H1 (cell line): Measurements from ENCODE around the gene TWIST2. TPM values are rescaled to one million over a fixed set of nuclear protein-coding genes. Genes with fewer than 3 reads are reported as not detected.

Experiments used
- CTCF ChIA-PET: fragments of 300-600 bp; sonication (Branson Sonifier 250); formaldehyde crosslinking; loops from one replicate; lab custom pipeline; 2021; ENCODE audit not compliant: partially characterized antibody; lab: Charles Lee
- POLR2A ChIA-PET: fragments of 300-600 bp; sonication (Branson Sonifier 250); formaldehyde crosslinking; loops from one replicate; lab custom pipeline; 2021; ENCODE audit warnings: inconsistent platforms; ENCODE audit not compliant: partially characterized antibody; lab: Charles Lee
- DNase-seq, 2 experiments: peaks; one replicate each; pipeline versions ENCODE4 v3.0.0 to v3.0.0-alpha.2; 2010 to 2022; ENCODE audit warnings: low spot score in 2 of 2, low read depth in 1 of 2, mixed read lengths in 1 of 2
- FAIRE-seq: peaks from 2 replicates; lab custom pipeline; 2011; peaks lifted over from hg19 to GRCh38; lab: Jason Lieb, UNC
- H2AFZ ChIP-seq: 2 replicates; pipeline ENCODE4 v1.8.1; 2012; ENCODE audit warnings: low read length, inconsistent platforms
- H2AK5ac ChIP-seq: 2 replicates; pipeline ENCODE4 v1.6.1; 2013; ENCODE audit warnings: low read depth, low read length
- H2BK120ac ChIP-seq: replicated peaks from 2 replicates; pipeline ENCODE3; 2013; ENCODE audit warnings: low read depth, low read length, inconsistent platforms
- H2BK12ac ChIP-seq: 2 replicates; pipeline ENCODE4 v1.6.1; 2013; ENCODE audit warnings: low read depth, low read length
- H2BK15ac ChIP-seq: 2 replicates; pipeline ENCODE4 v1.6.1; 2013; ENCODE audit warnings: low read length
- H2BK20ac ChIP-seq: 2 replicates; pipeline ENCODE4 v1.6.1; 2013; ENCODE audit warnings: low read length
- H2BK5ac ChIP-seq: 2 replicates; pipeline ENCODE4 v1.6.1; 2013; ENCODE audit warnings: low read depth, low read length
- H3K14ac ChIP-seq: 2 replicates; pipeline ENCODE4 v1.6.1; 2013; ENCODE audit warnings: inconsistent platforms; ENCODE audit not compliant: insufficient read length
- H3K18ac ChIP-seq: 2 replicates; pipeline ENCODE4 v1.6.1; 2013; ENCODE audit warnings: low read length; ENCODE audit errors: extremely low read depth
- H3K23ac ChIP-seq: 2 replicates; pipeline ENCODE4 v1.6.1; 2013; ENCODE audit warnings: inconsistent platforms; ENCODE audit not compliant: insufficient read length
- H3K23me2 ChIP-seq: 2 replicates; pipeline ENCODE4 v1.6.1; 2013; ENCODE audit warnings: low read depth, low read length
- H3K27ac ChIP-seq: 2 replicates; pipeline ENCODE4 v1.6.1; 2011; ENCODE audit warnings: low read depth, low read length, inconsistent platforms
- H3K27me3 ChIP-seq, 4 experiments: replicated peaks in 1 of 4; 1 replicate in 1 of 4; 2 replicates in 3 of 4; pipeline versions ENCODE4 v1.6.1 to v1.8.1; 2011 to 2013; ENCODE audit warnings: low read length in 3 of 4, mild to moderate bottlenecking in 3 of 4, inconsistent platforms in 2 of 4, mixed read lengths in 2 of 4, moderate library complexity in 1 of 4; ENCODE audit not compliant: control insufficient read depth in 3 of 4, insufficient read depth in 3 of 4; ENCODE audit errors: extremely low read depth in 1 of 4
- H3K36me3 ChIP-seq, 4 experiments: 2 replicates each; pipeline versions ENCODE4 v1.6.1 to v1.8.1; 2011 to 2013; ENCODE audit warnings: mild to moderate bottlenecking in 4 of 4, low read length in 3 of 4, moderate library complexity in 2 of 4, control low read depth in 1 of 4, inconsistent platforms in 1 of 4; ENCODE audit not compliant: insufficient read depth in 4 of 4, control insufficient read depth in 2 of 4
- H3K4ac ChIP-seq: replicated peaks from 2 replicates; pipeline ENCODE3; 2013; ENCODE audit warnings: low read length, low read depth, mixed read lengths, inconsistent platforms; ENCODE audit not compliant: insufficient read length
- H3K4me1 ChIP-seq, 4 experiments: replicated peaks in 1 of 4; 1 replicate in 1 of 4; 2 replicates in 3 of 4; pipeline versions ENCODE4 v1.6.1 to v1.8.1; 2011 to 2013; ENCODE audit warnings: low read length in 3 of 4, inconsistent platforms in 2 of 4, mixed read lengths in 1 of 4; ENCODE audit not compliant: insufficient read depth in 4 of 4, control insufficient read depth in 3 of 4
- H3K4me2 ChIP-seq, 2 experiments: 2 replicates each; pipeline versions ENCODE4 v1.6.1 to v1.8.1; 2011 to 2013; ENCODE audit warnings: low read depth in 2 of 2, low read length in 2 of 2, control low read depth in 1 of 2, inconsistent platforms in 1 of 2, mild to moderate bottlenecking in 1 of 2; ENCODE audit not compliant: insufficient read depth in 1 of 2
- H3K4me3 ChIP-seq, 4 experiments: fragments of 200-600, 300-600 bp in 1 of 4; sonication (generic), shearing (Covaris generic), sonication (Bioruptor Twin) in 1 of 4; 2 replicates each; pipeline versions ENCODE4 v1.5.1 to v1.8.1; 2011 to 2016; ENCODE audit warnings: low read length in 4 of 4, low read depth in 3 of 4, control low read depth in 2 of 4, inconsistent platforms in 2 of 4, mild to moderate bottlenecking in 2 of 4, mixed read lengths in 1 of 4, moderate library complexity in 1 of 4; ENCODE audit not compliant: insufficient read depth in 2 of 4; ENCODE audit errors: extremely low read depth in 1 of 4
- H3K56ac ChIP-seq: replicated peaks from 2 replicates; pipeline ENCODE3; 2013; ENCODE audit warnings: low read depth, mild to moderate bottlenecking, mixed read lengths, low read length, inconsistent platforms; ENCODE audit not compliant: insufficient read length
- H3K79me1 ChIP-seq: 2 replicates; pipeline ENCODE4 v1.6.1; 2013; ENCODE audit warnings: low read depth, low read length, control low read depth
- H3K79me2 ChIP-seq, 2 experiments: 2 replicates each; pipeline versions ENCODE4 v1.6.1 to v1.8.1; 2012 to 2013; ENCODE audit warnings: low read length in 2 of 2, mild to moderate bottlenecking in 2 of 2, inconsistent platforms in 1 of 2; ENCODE audit not compliant: insufficient read depth in 2 of 2, control insufficient read depth in 1 of 2
- H3K9ac ChIP-seq, 4 experiments: replicated peaks in 1 of 4; 1 replicate in 1 of 4; 2 replicates in 3 of 4; pipeline versions ENCODE4 v1.6.1 to v1.8.1; 2011 to 2013; ENCODE audit warnings: low read depth in 3 of 4, low read length in 3 of 4, control low read depth in 2 of 4, mild to moderate bottlenecking in 2 of 4, moderate library complexity in 2 of 4, inconsistent platforms in 1 of 4; ENCODE audit errors: extremely low read depth in 1 of 4
- H3K9me3 ChIP-seq, 2 experiments: 2 replicates each; pipeline versions ENCODE4 v1.6.1 to v1.8.1; 2012 to 2013; ENCODE audit warnings: mild to moderate bottlenecking in 2 of 2, moderate library complexity in 2 of 2, control low read depth in 1 of 2, inconsistent platforms in 1 of 2, low read depth in 1 of 2, low read length in 1 of 2, mixed read lengths in 1 of 2; ENCODE audit not compliant: insufficient read depth in 2 of 2
- H4K20me1 ChIP-seq, 2 experiments: replicated peaks in 1 of 2; 2 replicates each; pipeline versions ENCODE3 to v1.8.1; 2011 to 2013; ENCODE audit warnings: inconsistent platforms in 2 of 2, low read length in 2 of 2, mild to moderate bottlenecking in 1 of 2; ENCODE audit not compliant: insufficient read depth in 2 of 2, control insufficient read depth in 1 of 2
- H4K5ac ChIP-seq: 2 replicates; pipeline ENCODE4 v1.6.1; 2013; ENCODE audit warnings: low read length, low read depth, mixed read lengths, inconsistent platforms; ENCODE audit not compliant: insufficient read length
- H4K8ac ChIP-seq: 2 replicates; pipeline ENCODE4 v1.8.0; 2013; ENCODE audit warnings: mild to moderate bottlenecking, moderate library complexity, low read length, inconsistent platforms; ENCODE audit not compliant: insufficient read depth; ENCODE audit errors: extremely low read depth
- H4K91ac ChIP-seq: replicated peaks from 2 replicates; pipeline ENCODE3; 2013; ENCODE audit warnings: low read length, mixed read lengths, inconsistent platforms; ENCODE audit not compliant: insufficient read length
- ASH2L ChIP-seq: fragments of 200-600, 300-600 bp; sonication (generic); IDR thresholded peaks from one replicate; pipeline ENCODE4 v1.7.1; 2017; ENCODE audit warnings: low read length
- PHF8 ChIP-seq: fragments of 200-600 bp; sonication (generic); conservative IDR thresholded peaks from 2 replicates; pipeline ENCODE4 v1.7.1; 2012; ENCODE audit warnings: low read depth, mild to moderate bottlenecking, inconsistent platforms, low read length, moderate library complexity
- WGBS, 2 experiments: shearing (Covaris generic) in 1 of 2; methylation state at CpG; one replicate each; pipeline versions ENCODE4 v1.1.6 to v1.1.7; 2013 to 2015; ENCODE audit warnings: low lambda C conversion rate in 2 of 2, mixed read lengths in 2 of 2, inconsistent platforms in 1 of 2, low coverage in 1 of 2, missing lambda C conversion rate in 1 of 2; ENCODE audit not compliant: insufficient replicate concordance in 2 of 2, insufficient coverage in 1 of 2, insufficient read length in 1 of 2; ENCODE audit errors: extremely low coverage in 1 of 2, missing lambda C conversion rate in 1 of 2; 5-methylcytosine and 5-hydroxymethylcytosine counted together
- polyA plus RNA-seq, 7 experiments: library from polyadenylated mRNA; depleted of rRNA in 3 of 7; stranded (reverse) in 5 of 7; unstranded in 2 of 7; fragments of >200 nt in 5 of 7; fragments of 200-250 nt in 2 of 7; gene quantifications; 1 replicate in 5 of 7; 2 replicates in 1 of 7; 4 replicates in 1 of 7; pipeline versions ENCODE4 v1.2.1 to v1.2.3, GENCODE V29; 2011 to 2013; ENCODE audit warnings: missing spikeins in 2 of 7, mixed read lengths in 2 of 7
- total RNA-seq: library from RNA; stranded (reverse); fragmentation: NEBNext Ultra II Directional; extraction: Animal tissue kit (Norgen Biotek cat#: 25700); gene quantifications from 2 replicates; pipeline ENCODE4 v1.2.1, GENCODE V29; 2021

Gene TWIST2
- total and polyA plus RNA-seq, 2 of the 8 experiments (the other 6 are each of a cell fraction or from before 2014, with no cell fraction given), result 2.6 to 4.3 TPM

DNA sequence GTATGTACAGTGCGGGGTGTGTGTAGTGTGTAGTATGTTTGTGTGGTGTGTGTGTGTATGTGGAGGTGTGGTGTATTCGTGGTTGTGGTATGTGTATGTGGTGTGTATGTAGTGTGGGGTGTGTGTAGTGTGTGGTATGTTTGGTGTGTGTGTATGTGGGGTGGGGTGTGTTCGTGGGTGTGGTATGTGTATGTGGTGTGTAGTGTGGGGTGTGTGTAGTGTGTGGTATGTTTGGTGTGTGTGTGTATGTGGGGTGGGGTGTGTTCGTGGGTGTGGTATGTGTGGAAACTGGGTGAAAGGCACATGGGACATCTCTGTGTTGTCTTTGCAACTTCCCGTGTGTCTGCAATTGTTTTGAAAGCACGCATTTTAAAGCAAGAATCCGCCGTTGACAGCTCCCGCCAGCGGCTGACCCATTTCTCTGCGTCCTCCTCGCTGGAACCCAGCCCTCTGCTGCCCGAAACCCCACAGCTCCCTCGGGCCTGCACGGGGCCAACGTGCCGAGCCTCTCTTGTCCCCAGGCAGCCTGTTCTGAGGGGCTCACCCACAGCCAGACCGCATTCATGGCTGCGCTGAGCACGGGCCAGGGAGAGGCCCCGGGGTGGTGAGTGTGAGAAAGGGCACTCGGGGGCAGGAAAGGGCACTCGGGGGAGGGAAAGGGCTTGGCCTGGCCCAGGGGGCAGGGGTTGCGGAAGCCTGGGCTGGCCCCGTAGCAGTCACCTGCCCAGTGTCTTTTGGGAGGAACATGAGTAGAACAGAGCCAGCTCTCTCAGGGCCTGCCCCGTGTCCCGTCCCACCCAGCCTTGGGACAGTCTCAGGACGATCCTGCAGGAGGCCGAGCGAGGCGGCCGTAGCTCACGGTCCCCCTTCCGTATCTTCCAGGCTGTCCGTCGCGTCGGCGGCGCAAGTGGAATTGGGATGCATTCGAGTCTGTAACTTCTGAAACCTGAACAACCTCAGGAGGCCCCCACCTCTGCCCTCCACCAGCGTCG is 61.4 kb downstream of the TWIST2 start:
- Histone ChIP-seq H3K9me3 (no peaks in the 10 kb centered on the region), H2BK5ac (no peak overlapping the region), H2BK12ac (no peak overlapping the region), H3K79me2 (no peaks in the 10 kb centered on the region), H3K4me3 (no peak overlapping the region), H4K5ac (no peak overlapping the region), H3K4ac (no peak overlapping the region), H3K56ac (peak overlapping the region; percentile 100), H3K23ac (no peak overlapping the region), H3K27ac (no peak overlapping the region), H3K9ac (peak overlapping the region in 1 of 4 experiments; percentile 60; a peak in 1 of 7 replicates), H2AK5ac (no peak overlapping the region; the same call in 1 of the 2 replicates), H4K20me1 (peaks cover 0 to 14% of the 10 kb centered on the region in 2 experiments), H3K18ac (no peak overlapping the region), H2BK120ac (no peak overlapping the region), H3K79me1 (no peaks in the 10 kb centered on the region), H3K4me1 (peaks cover 0 to 4% (median 1%) of the 10 kb centered on the region in 4 experiments; a peak in 2 of 7 replicates), H3K4me2 (no peak overlapping the region), H3K23me2 (peaks cover 25% of the 10 kb centered on the region; the same call in 1 of the 2 replicates), H4K8ac (peak overlapping the region; percentile 41; the same call in 1 of the 2 replicates), H2AFZ (no peak overlapping the region), H3K14ac (no peak overlapping the region), H2BK15ac (no peak overlapping the region), H3K27me3 (no peaks in the 10 kb centered on the region), H3K36me3 (no peaks in the 10 kb centered on the region; a peak in 1 of 8 replicates), H4K91ac (peak overlapping the region; percentile 73), H2BK20ac (no peak overlapping the region)
- ChIA-PET CTCF (no interaction called here), POLR2A (no interaction called here)
- peak; percentile 26 for TF ChIP-seq ASH2L
- no peak for TF ChIP-seq PHF8
- 82 to 90% methylated on average over 1 to 31 of the region's 43 CpGs for WGBS, 2 experiments
- no peak for DNase-seq
- FAIRE-seq, result no peak
